HTR-8/SVneo (cell line): ENCODE measurements around the gene KIZ.

Source experiments
- DNase-seq: peaks from one replicate; pipeline ENCODE4 v3.0.0; 2011; ENCODE audit warnings: low spot score, mixed read lengths; ENCODE audit not compliant: insufficient read length
- FAIRE-seq: peaks from 2 replicates; lab custom pipeline; 2011; peaks lifted over from hg19 to GRCh38; lab: Jason Lieb, UNC

Gene KIZ

DNA sequence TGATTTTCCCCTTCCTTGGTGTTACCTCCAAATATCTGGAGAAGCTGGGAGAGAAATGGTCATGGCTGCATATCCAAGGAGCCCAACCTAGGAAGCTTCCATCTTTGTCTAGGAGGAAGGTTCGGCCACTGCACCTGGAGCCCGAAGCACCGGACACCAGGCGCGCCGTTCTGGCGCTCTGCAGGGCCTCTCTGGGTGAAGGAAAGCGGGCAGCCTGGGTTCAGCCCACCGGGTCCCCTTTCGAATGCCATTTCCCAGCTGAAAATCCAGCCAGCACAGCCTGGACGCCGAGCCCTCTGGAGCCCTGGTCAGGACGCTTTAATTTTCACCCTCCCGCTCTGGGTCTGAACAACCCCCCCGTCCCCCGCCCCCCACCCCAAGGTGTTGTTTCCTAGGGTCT, 21.0 kb upstream of the KIZ start:
- FAIRE-seq, result no peak
- DNase-seq, result no peak

DNA sequence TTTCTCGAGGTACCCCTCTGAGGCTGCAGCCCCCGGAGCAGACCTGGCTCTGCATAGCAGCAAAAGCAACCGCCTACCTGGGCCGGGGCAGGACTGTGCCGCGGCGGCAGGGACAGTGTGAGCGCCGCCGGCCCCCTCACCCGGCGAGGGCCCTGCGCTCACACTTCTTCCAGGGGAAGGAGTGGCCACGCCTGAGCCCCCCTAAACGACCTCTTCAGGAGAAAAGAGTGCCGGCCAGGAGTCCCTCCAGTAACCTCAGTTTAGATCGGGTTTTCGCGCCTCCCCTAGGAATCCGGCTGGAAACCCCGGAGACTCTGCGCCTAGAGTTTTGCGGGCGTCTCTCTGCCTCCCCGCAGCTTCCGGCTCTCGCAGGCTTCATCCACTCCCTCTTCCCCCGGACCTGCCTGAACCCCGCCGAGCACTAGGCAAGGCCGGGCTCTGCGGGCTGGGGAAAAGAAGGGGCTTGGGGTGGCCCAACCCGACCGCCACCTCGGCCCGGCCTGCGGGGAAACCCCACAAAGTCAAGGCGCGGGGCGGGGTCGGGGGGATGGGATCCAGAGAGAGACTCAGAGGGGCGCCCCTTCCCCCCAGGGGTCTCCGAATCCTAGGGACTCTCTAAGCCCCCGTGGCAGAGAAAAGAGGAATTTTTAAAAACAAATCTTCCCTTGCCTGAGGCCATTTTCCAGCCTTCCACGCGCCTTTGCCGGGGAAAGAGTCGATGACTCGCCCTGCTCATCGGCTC, 20.3 kb upstream of the KIZ start:
- DNase-seq, result no peak
- FAIRE-seq, result no peak

- DNase-seq (no peak), FAIRE-seq (no peak)
Observed at GRCh38 chr20:21106171-21107017, 19.5 kb upstream of the KIZ start, which contains the start of gene LINC00237. Gene LINC00237, minus strand, starts transcription at chr20:21106358.

- DNase-seq (no peak), FAIRE-seq (no peak)
Observed at GRCh38 chr20:21109144-21109543, 16.7 kb upstream of the KIZ start.

GRCh38 chr20:21110811-21111210, 15.1 kb upstream of the KIZ start:
- DNase-seq, result no peak
- no peak for FAIRE-seq

DNA sequence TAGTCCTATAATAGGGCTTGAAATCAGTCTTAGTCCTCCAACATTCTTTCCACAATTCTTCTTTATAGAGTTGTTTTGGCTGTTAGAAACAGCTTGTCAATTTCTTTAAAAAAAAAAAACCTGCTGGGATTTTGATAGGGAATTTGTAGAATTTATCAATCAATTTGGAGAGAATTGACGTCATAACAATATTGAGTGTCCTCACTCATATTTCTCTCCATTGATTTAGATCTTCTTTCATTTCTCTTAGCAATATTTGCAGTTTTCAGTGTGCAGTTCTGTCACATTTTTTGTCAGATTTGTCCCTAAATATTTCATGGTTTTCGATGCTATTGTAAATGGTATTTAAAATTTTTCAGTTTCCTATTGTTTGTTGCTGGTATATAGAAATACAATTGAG, 14.5 kb upstream of the KIZ start:
- no peak for FAIRE-seq

GRCh38 chr20:21113697-21114096, 12.2 kb upstream of the KIZ start:
- DNase-seq, result no peak
- no peak for FAIRE-seq

More for the DNA sequence above, 14.5 kb upstream of the KIZ start:
- DNase-seq, result no peak

GRCh38 chr20:21114584-21114983, 11.3 kb upstream of the KIZ start:
- DNase-seq, result no peak

GRCh38 chr20:21117521-21117920, 8.4 kb upstream of the KIZ start:
- no peak for FAIRE-seq
- DNase-seq, result no peak

More at GRCh38 chr20:21114584-21114983, 11.3 kb upstream of the KIZ start:
- FAIRE-seq, result no peak

DNA sequence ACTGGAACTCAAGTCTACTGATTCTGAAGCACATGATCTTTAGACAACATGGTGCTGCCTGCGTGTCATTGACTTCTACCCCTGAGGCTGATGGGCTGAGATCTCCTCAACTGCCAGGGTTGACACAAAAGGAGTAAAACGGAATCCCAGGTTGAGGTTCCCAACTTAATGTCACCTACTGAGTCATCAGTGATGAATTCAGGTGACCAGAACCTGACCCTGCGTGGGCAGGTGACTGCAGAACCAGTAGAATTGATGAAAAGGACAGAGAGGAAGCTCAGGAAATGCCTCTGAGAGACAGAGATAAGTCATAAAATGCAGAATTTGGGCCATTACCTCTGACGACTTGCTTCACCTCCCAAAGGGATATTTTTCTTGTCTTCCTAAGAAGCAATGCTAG, 7.7 kb upstream of the KIZ start:
- DNase-seq (no peak), FAIRE-seq (no peak)

GRCh38 chr20:21118782-21119181, 7.1 kb upstream of the KIZ start:
- no peak for FAIRE-seq
- DNase-seq, result no peak

DNA sequence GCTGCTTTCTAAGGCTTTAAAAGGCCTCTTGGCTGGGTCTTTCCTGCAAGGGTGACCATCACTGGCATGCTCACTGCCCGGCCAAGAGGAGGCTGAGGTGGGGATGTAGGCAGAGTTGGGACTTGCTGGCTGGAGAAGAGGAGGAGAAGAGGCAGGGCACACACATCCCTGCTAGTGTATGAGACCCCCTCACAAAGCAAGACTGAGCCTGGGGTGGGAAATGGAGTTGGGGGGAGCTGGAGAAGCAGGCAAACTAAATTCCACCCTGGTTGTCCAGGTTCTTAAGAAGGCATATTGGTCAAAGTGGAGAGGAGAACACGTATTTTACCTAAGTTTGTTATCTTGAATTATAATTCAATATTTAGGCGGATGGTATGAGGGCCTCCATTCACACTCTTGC, 1.7 kb upstream of the KIZ start:
- no peak for FAIRE-seq
- no peak for DNase-seq

- peak; percentile 26 for FAIRE-seq
Observed at GRCh38 chr20:21125072-21125848, 622 bp upstream of the KIZ start.

GRCh38 chr20:21126581-21126870, 644 bp downstream of the KIZ start:
- no peak for FAIRE-seq

More at GRCh38 chr20:21125072-21125848, 622 bp upstream of the KIZ start:
- DNase-seq, result peak; percentile 54

GRCh38 chr20:21127201-21127981, 1.5 kb downstream of the KIZ start:
- FAIRE-seq (no peak), DNase-seq (no peak)

More at GRCh38 chr20:21126581-21126870, 644 bp downstream of the KIZ start:
- no peak for DNase-seq

DNA sequence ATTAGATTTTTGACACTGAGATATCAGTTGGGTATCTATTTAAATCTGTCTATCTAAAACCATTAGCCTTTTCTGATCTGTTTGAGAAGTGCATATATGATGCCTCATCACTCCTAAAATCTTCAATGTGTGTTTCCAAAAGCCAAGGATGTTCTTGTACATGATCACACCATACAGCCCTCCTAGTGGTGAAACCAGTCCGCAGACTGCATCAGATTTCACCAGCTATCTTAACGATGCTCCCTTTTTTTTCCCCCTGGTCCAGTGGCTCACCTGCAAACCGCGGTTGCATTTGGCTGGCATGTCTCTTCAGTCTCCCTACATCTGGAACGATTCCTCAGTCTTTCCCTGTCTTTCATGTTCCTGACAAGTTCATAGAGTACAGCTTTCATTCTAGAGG, 4.0 kb downstream of the KIZ start:
- DNase-seq, result no peak
- FAIRE-seq, result no peak

GRCh38 chr20:21133404-21133803, 7.5 kb downstream of the KIZ start:
- FAIRE-seq (no peak), DNase-seq (no peak)

DNA sequence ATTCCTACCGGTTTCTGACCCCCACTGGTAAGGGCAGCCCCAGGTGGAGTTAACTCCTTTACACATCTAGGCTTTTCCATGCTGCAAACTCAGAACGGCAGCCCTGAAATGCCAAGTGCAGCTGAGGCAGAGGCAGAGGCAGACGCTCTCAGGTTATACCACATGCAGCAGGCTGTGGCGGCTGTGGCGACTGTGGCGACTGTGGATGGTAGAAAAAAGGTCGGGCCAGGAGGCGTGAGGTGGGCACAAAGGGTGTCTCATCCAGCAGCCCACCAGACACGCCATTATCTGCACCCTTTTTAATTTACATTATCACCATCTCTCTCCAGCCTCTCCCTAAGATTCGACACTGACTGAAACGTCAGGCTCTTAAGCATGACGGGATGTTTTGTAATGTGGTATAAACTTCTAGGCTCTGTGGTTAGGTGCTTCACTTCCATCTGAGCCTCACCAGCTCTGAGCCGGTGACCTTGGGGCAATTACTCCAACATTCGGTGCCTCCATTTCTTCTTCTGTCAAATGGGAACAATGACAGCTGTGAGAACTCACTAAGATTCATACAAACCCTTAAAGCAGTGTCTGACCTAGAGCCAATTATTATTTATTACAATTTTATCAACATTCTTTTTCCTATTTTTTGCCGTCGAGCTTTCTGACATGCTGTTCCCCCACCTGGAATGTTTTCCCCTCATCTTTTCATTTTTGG, 8.2 kb downstream of the KIZ start:
- DNase-seq (no peak), FAIRE-seq (no peak)

DNA sequence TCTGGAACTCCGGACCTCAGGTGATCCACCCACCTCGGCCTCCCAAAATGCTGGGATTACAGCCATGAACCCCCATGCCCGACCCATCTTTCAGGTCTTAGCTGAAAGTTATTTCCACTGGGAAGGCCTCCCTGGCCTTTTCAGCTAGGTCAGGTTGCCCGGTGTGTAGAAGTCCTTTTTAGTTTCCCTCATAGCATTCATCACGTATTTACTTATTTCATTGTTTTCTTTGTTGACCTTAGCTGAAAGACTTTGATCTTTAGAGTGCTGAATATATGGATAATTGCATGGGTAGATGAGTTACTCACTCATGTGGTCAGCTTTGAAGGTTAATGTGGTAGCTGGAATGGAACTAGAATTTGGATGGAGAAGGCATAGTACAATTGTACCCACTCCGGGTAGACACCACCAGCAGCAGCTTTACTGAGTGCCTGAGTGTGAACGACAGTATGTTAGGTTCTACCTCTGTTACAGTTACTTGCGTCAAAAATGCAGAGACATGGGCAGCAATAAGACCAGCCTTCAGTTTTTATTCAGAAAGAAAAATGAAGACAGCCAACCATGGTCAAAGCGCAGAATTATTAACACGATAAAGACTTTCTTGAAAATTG, 9.1 kb downstream of the KIZ start:
- peak; percentile 4 for FAIRE-seq
- DNase-seq, result no peak
